Activated gamma-delta T cell treated with Interleukin-2 at 50 U/mL for 16 hours (primary cell): ENCODE measurements around the gene ARHGAP27.
A peak's percentile ranks its signal among the peaks of the same experiment; 100 is the strongest.

ENCODE experiments used
- DNase-seq: peaks from one replicate; pipeline ENCODE4 v3.0.0-alpha.2; 2020

ARHGAP27 gene

DNA sequence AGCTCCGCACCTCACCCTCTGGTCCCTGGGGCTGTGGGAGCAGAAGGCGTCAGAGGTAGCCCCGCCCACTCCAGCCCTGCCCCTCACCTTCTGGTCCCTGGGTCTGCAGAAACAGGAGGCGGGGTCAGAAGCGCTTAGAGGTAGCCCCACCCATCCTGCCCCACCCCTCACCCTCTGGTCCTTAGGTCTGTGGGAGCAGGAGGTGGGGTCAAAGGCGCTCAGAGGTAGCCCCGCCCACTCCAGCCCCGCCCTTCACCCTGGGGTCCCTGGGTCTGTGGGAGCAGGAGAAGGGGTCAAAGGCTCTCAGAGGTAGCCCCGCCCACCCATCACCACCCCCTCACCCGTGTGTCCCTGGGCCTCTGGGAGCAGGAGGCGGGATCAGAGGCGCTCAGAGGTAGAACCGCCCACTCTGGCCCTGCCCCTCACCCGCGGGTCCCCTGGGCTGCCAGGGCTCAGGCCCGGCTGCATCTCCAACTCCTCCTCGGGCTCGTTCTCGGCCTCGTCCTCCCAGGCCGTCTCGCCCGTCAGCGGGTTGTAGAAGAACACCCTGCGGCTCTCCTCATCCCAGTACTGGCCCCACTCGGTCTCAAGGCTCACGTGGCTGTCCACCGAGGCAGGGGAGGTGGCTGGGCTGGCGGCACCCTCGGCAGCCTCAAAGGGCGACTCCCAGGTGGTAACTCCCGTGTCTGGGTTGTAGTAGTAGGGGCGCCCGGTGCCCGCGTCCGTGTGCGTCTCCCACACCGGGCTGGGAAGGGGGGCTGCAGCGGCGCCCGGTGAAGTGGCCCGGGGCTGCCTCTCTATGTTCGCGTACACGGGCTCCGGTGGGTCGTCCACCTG, 27.2 kb downstream of the ARHGAP27 start:
- DNase-seq: no peak

DNA sequence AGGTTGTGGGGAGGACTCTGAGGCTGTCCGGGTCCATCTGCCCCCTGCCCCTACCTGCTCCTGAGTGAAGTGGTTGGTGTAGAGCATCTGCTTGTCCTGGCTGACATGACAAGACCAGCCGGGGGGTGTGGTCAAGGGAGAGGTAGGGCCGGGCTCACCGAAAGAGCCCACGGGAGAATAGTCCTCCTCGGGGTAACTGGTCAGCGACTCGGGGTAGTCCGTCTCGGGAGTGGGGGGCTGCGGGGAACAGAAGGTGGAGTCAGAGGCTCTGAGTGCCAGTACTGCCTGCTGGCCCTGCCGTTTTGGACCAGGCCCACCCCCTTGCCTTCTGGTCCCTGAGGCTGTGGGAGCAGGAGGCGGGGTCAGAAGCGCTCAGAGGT, 27.8 kb downstream of the ARHGAP27 start:
- DNase-seq: no peak

GRCh38 chr17:45403906-45404490, 28.7 kb downstream of the ARHGAP27 start:
- no peak for DNase-seq

GRCh38 chr17:45402916-45403315, 29.8 kb downstream of the ARHGAP27 start:
- DNase-seq: no peak

GRCh38 chr17:45398800-45399199, 33.9 kb downstream of the ARHGAP27 start:
- no peak for DNase-seq

- DNase-seq: no peak
These were observed 34.9 kb downstream of the ARHGAP27 start for GRCh38 chr17:45397796-45398195.

DNA sequence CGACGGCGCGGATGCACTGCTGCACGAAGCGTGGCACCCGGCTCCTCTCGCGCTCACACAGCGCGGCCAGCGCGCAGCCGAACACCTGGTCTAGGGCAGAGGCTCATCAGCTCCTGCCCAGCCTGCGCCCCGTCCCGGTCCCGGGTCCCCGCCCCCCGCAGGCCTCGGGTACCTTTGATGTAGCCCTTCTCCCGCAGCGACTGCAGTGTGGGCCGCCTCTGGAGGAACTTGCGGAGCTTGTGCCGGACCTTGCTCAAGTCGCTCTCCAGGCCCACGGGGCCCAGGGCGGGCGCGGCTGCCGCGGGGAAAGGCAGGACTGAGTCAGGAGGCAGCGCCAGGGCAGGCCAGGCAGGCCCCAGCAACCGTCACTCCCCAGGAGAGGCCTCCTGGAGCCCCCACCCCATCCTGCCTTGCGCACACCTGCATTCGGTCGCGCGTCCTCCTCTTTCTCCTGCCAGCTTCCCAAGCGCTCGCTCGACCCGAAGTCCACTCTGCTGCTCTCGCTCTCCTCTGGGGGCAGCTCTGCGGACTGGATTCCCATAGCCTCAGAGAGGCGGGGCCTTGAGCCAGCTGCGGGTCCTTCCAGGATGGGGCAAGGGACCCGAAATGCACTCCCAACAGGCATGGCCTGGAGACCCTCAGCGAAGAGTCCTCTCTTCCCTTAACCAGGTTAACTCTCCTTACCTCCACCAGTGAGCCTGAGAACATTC, 36.0 kb downstream of the ARHGAP27 start:
- no peak for DNase-seq

DNA sequence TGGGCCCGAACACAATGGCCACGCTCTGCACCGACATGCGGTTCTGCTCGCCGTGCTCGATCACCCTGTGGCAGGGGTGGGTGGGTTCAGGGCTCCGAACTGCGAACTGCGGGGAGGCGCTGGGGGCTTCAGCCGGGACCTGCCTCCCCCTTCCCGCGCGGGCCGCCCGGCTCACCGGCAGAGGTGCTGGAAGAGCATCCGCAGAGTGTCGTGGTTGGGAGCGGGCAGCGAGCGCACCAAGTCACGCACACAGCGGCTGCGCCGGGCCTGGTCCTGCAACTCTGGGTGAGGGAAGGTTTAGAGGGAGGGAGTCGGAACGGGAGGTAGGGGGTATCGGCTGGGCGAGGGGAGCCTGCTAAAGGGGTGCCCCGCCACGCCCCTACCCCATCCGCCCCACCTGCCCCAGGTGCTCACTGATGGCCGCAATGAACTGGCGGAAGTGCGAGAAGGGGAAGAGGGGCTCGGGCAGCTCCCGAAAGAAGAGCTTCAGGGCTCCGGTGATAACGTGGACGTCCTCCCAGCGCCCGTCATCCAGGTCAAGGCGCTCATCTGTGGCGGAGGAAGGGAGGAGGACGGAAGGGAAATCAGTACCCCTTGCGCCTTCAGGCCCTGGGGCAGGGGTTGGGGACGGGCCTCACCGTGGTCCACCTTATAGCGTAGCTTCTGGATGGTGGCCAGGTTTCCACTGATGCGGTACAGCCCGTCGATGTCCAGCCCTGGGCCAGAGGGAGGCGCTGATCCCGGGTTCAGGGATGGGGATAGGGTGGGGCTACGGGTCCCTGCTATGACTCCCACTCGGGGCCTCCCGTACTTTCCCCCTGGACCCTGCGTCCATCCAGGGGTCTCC, 36.9 kb downstream of the ARHGAP27 start:
- DNase-seq: no peak

GRCh38 chr17:45394913-45395568, 37.6 kb downstream of the ARHGAP27 start:
- DNase-seq: peak; percentile 40

- DNase-seq: no peak
These were observed 38.1 kb downstream of the ARHGAP27 start for GRCh38 chr17:45394564-45394912.

- DNase-seq: no peak
These were observed 38.6 kb downstream of the ARHGAP27 start for GRCh38 chr17:45394091-45394490.

DNA sequence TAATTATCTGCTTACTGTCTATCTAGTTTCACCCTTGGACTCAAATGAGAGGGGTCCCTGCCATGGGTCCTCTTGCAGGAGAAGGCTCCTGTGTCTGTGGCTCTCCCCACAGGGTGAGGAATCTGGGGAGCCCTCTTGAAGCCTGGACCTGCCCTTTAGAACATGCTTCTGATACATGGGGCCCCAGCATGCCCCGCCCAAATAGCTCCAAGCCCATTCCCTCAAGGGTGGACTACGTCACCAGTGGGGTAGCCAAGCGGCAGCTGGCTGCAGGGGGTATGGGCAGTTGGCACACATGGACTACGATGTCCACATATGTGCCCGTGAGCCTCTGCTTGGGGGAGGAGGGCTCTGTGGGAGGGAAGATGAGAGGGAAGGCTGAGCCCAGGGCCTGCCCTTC, 39.3 kb downstream of the ARHGAP27 start:
- no peak for DNase-seq

- no peak for DNase-seq
These were observed 40.8 kb downstream of the ARHGAP27 start for GRCh38 chr17:45391918-45392317.

DNA sequence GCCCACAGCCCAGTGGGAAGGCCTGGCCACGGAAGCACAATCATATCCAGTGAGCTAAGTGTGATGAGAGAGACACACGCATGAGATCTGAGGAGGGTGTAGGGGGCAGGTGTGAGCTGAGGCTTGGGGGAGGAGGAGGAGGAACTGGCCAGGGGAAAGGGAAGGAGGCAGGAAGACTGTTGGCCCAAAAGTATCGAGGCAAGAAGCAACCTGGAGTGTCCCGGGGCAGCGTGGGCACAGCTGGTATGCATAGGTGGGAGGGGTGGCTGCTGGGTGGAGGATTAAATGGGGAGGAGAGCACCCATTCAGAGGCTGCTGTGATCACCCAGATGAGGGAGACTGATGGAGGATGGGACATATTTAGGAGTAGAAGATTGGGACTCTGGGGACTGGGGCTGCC, 41.4 kb downstream of the ARHGAP27 start:
- DNase-seq: no peak

- no peak for DNase-seq
These were observed 43.3 kb downstream of the ARHGAP27 start for GRCh38 chr17:45389354-45389753.

- no peak for DNase-seq
These were observed 43.9 kb downstream of the ARHGAP27 start for GRCh38 chr17:45388604-45389325.

DNA sequence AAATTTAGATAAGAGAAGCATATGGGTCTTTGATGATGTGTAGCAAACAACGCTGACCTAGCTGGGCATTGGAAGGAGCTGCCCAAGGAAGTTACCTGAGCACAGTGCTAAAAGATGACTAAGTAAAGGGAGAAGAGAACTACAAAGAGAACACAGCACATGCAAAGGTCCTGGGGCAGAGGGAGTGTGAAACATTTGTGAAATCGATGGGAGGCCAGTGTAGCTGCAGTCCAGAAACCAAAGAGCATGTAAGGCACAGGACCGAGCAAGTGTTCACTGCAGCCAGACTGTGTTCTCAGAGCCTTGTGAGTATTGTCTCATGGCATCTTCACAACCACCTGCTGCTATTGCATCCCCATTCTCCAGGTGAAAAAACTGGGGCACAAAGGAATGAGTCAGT, 44.9 kb downstream of the ARHGAP27 start:
- no peak for DNase-seq

DNA sequence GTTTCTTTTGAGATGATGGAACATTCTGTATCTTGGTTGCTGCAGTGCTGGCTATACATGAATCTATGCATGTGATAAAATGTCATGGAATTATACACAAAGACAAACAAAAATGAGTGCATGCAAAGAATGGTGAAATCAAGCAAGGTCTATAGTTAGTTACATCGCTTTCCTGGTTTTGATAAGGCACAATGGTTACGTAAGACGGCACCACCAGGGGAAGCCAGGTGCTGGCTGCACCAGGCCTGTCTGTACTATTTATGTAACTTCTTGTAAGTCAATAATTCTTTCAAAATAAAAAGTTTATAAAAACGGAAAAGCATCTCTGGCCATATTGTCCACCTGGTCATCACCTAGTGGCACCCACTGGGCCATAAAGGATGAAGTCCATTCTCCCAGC, 46.5 kb downstream of the ARHGAP27 start:
- DNase-seq: no peak

DNA sequence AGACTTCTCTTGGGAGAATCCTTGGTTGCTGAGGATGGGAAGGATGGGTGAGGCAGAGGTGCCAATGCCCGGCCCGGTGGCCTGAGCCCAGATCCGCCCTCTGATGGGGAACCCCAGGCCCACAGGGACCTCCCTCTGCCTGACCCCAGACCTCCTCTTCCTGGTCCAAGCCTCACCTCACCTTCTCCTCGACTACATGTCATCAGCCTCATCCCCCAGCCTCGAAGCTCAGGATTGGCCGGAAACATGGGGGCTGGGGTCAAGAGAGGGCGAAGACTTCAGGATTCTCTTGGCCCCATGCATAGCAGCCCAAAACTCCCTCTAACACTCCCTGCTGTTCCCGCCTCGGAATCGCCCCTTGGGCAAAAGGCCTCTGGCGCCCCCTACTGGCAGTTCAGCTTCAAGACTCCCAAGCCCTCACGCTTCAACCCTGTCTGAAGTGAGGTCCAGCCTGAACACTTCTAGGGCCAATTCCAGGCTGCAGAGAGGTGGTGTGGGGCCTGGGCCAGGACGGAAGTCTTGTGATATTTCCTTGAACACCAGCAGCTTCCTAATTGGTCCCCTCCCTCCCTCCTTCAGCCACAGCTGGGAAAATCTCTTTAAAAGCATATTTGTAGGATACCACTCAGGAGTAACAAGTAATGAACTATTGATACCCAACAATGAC, 47.2 kb downstream of the ARHGAP27 start:
- peak; percentile 91 for DNase-seq

DNA sequence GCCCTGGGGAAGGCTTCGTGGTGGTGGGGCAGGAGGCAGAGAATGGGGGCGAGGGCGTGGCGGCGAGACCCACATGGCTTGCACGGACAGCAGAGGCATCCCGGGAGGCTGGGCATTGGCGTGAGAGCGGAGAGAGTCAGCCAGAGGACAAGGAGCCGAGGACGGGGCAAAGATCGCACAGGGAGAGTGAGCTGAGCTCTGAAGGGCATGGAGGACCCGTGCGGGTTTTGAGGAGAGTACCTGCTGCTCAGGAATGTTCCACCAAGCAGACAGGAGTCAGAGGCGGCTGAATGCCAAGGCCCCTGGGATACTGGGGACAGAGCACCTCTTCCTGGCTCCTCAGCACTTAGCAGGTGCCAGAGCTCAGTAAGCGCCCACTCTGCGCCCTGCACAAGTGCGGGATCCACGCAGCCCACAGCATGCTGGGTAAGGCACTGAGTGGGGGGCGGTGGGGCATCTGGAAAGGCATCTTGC, 47.8 kb downstream of the ARHGAP27 start:
- no peak for DNase-seq
